NCI-H82 treated with DMSO at 0.1 percent for 48 hours (cell line): ENCODE data around the gene COL4A2.
"Not testable (repeated sequence)": the region's sequence is repeated elsewhere in the genome, so short reads cannot be mapped to it uniquely, and the experiment has no call there.

Experiments used
- DNase-seq: peaks from one replicate; lab custom pipeline; 2025; ENCODE audit not compliant: unreplicated experiment; lab: John Stamatoyannopoulos, UW

COL4A2 gene

GRCh38 chr13:110319774-110320509, 12.9 kb downstream of the COL4A2 start:
- DNase-seq = no peak

GRCh38 chr13:110320645-110321044, 13.6 kb downstream of the COL4A2 start:
- no peak for DNase-seq

GRCh38 chr13:110321573-110321972, 14.5 kb downstream of the COL4A2 start:
- not testable (repeated sequence) for DNase-seq

GRCh38 chr13:110322126-110322827, 15.2 kb downstream of the COL4A2 start:
- DNase-seq = no peak

- DNase-seq = no peak
Measured at GRCh38 chr13:110322828-110323171, 15.7 kb downstream of the COL4A2 start.

GRCh38 chr13:110323172-110323891, 16.2 kb downstream of the COL4A2 start:
- DNase-seq = no peak

GRCh38 chr13:110324026-110324749, 17.1 kb downstream of the COL4A2 start:
- no peak for DNase-seq

- no peak for DNase-seq
Measured at GRCh38 chr13:110326263-110326904, 19.3 kb downstream of the COL4A2 start.

GRCh38 chr13:110327051-110327721, 20.1 kb downstream of the COL4A2 start:
- DNase-seq = no peak

- DNase-seq = no peak
Measured at GRCh38 chr13:110328573-110328972, 21.5 kb downstream of the COL4A2 start.

- no peak for DNase-seq
Measured at GRCh38 chr13:110329258-110329657, 22.2 kb downstream of the COL4A2 start.

GRCh38 chr13:110329798-110330461, 22.8 kb downstream of the COL4A2 start:
- DNase-seq = no peak

- DNase-seq = no peak
Measured at GRCh38 chr13:110330491-110331011, 23.5 kb downstream of the COL4A2 start.

GRCh38 chr13:110331362-110331761, 24.3 kb downstream of the COL4A2 start:
- DNase-seq = no peak

GRCh38 chr13:110332750-110333149, 25.7 kb downstream of the COL4A2 start:
- no peak for DNase-seq

- DNase-seq = no peak
Measured at GRCh38 chr13:110333837-110334236, 26.8 kb downstream of the COL4A2 start.

- no peak for DNase-seq
Measured at GRCh38 chr13:110334256-110334655, 27.2 kb downstream of the COL4A2 start.

GRCh38 chr13:110334841-110335490, 27.9 kb downstream of the COL4A2 start:
- no peak for DNase-seq

- no peak for DNase-seq
Measured at GRCh38 chr13:110336108-110336507, 29.0 kb downstream of the COL4A2 start.
